T-helper 1 cell treated with Interleukin-12 subunit alpha and Interleukin-12 subunit beta and Interleukin-4 antibody, amounts not matched to agents 30 ng/mL and 1 ng/mL, for 36 hours (primary cell): ENCODE measurements around the gene TBX19. TPM values are rescaled to one million over a fixed set of nuclear protein-coding genes. Genes with fewer than 3 reads are reported as not detected.
"Not testable (repeated sequence)": the region's sequence is repeated elsewhere in the genome, so short reads cannot be mapped to it uniquely, and the experiment has no call there.

Experiments used
- intact Hi-C: fragments of 100-400 bp; cut with micrococcal nuclease; formaldehyde crosslinking; loops from one replicate; pipeline ENCODE4 v1.15.1; 2024
- total RNA-seq: library from RNA; stranded (reverse); gene quantifications from 2 replicates; pipeline ENCODE4 v1.2.3, GENCODE V29; 2022

Gene TBX19
- total RNA-seq, 1 donor from 2014 or later, result 3.0 TPM

- intact Hi-C loops, result loop anchor here (1.0 to 10.0 kb wide), 3 partner anchors 15 to 787 kb away; no protein-coding TSS in a partner anchor
Observed at GRCh38 chr1:168348146-168348709, 67.6 kb downstream of the TBX19 start.

- intact Hi-C loops, result not testable (repeated sequence)
Observed at GRCh38 chr1:168354335-168355269, 73.9 kb downstream of the TBX19 start.

DNA sequence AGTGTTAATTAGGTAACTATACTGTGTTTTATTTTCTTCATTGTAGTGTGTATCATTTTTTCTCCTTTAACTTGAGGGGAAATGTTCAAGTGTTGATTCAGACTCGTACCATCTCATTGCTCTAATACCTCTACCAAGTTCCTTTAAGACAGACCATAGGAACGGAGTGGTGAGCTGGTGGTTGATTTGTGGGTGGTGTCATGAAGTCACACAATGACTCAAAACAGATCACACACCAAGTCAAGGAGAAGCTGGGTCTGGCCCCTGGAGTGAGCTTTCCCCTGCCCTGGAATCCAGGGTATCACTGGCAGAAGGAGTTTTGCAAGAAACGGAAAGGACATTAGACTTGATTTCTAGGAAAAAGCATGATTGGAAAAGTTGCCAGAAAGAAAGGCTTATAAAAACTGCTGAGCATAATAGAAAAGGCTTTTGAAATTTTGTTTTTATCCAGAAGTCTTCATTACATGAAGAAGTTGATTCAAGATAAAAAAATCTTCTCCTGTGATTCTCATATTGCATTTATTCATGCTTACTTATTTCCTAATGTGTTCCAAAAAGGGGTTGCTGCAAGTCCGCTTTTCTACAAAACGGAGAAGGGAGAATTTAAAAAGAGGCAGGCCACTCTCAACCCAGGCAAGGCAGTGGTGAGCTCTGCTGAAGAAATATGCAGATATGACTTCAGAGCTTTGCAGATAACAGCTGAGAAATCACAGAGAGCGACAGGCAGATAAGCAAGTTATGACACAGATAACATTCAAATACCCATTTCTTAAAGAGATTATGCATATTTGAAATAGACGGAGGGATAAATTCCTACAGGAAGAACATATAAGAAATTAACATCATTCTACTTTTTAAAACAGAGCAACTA lies 79.7 kb downstream of the TBX19 start:
- intact Hi-C loops, result loop anchor here (5.0 kb wide), 4 partner anchors 62 to 1532 kb away; partner anchors contain the start of genes BLZF1, DCAF6, MPC2 and NME7

GRCh38 chr1:168361252-168361651 lies 80.6 kb downstream of the TBX19 start:
- intact Hi-C loops, result loop anchor here (5.0 kb wide), 4 partner anchors 61 to 1531 kb away; partner anchors contain the start of genes BLZF1, DCAF6, MPC2 and NME7

- intact Hi-C loops, result loop anchor here (1.0 to 5.0 kb wide), 10 partner anchors 15 to 1529 kb away; partner anchors contain the start of genes BLZF1, DCAF6, MPC2 and NME7
Observed at GRCh38 chr1:168362991-168363390, 82.3 kb downstream of the TBX19 start.

Other genes with a start within 250 kb of the TBX19 start
- 0.27 and 0.56 TPM in 2 replicates for gene GPR161, start 143.9 kb upstream of the TBX19 start, total RNA-seq
- gene TIPRL, start 101.9 kb upstream of the TBX19 start, total RNA-seq, result 46.1 and 47.5 TPM in 2 replicates
- gene SFT2D2, start 54.9 kb upstream of the TBX19 start, total RNA-seq, result 84.5 and 86.4 TPM in 2 replicates